8988T (cell line): ENCODE measurements around the gene EEF2K.
"Not testable (repeated sequence)": the region's sequence is repeated elsewhere in the genome, so short reads cannot be mapped to it uniquely, and the experiment has no call there.

ENCODE experiments used
- DNase-seq: peaks from one replicate; pipeline ENCODE4 v3.0.0; 2011

The EEF2K gene

GRCh38 chr16:22297871-22298733 lies 92.0 kb downstream of the EEF2K start:
- peak; percentile 36 for DNase-seq

GRCh38 chr16:22299036-22299435 lies 93.0 kb downstream of the EEF2K start:
- no peak for DNase-seq

DNA sequence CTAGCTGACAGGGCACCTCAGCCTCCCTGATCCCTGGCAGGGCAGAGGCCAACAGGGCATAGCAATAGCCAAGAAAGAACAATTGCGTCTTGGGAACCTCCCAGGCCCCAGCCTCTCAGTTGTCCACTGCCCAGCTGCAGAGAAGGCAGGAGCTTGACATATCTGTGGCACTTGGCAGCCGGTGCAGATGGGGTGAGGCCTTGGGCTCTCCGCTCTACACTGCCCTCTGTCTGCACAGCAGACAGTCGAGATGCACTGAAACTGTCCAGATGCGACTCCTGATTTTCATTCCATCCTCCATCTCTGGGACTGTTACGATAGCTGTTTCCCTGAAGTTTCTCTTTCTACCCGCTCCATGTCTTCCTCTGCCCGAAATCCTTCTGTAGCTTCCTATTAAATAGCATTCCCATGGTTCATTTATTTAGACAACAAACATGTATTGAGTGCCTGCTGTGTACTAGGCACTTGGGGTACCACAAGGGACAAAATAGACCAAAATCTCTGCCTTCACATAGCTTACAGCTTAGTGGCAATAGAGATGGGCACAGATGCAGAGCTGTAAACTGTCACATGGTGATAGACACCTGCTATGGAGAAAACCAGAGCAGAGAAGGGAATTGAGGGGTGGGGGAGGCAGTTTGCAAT lies 94.5 kb downstream of the EEF2K start:
- peak; percentile 38 for DNase-seq

DNA sequence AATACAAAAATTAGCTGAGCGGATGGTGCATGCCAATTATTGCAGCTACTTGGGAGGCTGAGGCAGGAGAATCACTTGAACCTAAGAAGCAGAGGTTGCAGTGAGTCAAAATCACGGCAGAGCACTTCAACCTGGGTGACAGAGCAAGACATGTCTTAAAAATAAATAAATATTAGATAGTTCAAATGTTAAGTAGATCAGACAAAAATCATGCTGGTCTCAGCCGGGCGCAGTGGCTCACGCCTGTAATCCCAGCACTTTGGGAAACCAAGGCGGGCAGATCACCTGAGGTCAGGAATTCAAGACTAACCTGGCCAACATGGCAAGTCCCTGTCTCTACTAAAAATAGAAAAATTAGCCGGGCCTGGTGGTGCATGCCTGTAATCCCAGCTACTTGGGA lies 95.3 kb downstream of the EEF2K start:
- not testable (repeated sequence) for DNase-seq

DNA sequence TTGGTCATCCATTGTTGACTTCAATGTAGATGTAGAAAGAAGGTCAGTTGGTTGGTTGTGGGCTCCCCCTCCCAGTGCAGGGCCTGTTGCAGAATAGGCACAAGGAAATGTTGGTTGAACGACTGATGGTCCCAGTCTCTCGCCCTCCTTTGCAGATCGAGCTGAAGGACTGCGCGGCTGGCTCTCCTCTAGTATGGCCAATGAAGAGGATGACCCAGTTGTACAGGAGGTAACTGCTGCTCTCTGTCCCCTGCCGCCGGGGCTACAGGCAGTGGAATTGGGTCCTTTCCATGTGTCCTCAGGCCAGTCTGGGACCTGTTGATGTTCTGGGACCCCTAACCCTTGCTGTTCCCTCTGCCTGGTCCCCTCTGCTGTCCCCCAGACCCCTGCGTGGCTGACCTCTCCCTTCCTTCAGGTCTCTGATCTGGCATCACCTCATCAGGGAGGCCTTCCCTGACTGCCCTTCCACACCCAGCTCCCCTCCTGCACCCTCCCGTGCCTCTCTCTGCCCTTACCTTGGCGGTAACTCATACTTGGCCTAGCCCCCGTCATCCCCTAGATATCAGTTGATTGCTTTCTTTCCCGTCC lies 96.8 kb downstream of the EEF2K start:
- no peak for DNase-seq

DNA sequence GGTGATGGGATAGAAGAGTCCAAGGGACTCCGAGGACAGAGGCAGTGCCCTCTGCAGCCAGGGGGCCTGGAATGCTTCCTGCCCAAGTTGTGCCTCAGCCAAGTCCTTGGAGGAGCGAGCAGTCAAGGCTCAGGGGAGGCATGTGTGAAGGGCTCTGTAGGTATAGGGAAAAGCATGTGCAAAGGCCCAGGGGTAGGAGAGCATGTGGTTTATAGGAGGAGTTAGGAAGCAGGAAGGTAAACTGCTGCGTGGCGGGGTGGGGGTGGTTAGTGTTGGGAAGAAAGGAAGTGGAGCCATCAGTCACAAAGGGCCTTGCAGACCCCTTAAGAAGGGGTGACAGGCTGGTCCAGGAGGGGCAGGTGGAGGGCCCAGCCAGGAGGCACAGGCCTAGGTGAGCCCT lies 98.3 kb downstream of the EEF2K start:
- DNase-seq, result no peak

- no peak for DNase-seq
Measured at GRCh38 chr16:22306788-22307187, 100.7 kb downstream of the EEF2K start.

DNA sequence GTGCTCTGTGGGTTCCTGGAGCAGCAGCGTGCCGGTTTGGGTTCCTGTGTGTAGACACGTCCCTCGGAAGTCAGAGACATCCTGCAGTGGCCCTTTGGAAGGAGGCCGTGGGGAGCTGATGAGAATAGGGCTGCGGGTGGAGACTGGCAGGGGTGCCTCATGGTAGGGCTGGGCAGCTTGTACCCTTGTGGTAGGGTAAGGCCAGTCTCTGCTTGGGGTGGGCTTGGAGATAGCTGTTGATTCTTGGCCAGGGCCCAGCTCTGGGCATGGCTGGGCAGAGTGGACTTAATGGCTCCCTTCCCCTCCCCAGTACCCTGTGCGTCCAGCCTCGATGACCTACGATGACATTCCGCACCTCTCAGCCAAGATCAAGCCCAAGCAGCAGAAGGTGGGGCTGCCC lies 101.8 kb downstream of the EEF2K start:
- DNase-seq, result no peak

DNA sequence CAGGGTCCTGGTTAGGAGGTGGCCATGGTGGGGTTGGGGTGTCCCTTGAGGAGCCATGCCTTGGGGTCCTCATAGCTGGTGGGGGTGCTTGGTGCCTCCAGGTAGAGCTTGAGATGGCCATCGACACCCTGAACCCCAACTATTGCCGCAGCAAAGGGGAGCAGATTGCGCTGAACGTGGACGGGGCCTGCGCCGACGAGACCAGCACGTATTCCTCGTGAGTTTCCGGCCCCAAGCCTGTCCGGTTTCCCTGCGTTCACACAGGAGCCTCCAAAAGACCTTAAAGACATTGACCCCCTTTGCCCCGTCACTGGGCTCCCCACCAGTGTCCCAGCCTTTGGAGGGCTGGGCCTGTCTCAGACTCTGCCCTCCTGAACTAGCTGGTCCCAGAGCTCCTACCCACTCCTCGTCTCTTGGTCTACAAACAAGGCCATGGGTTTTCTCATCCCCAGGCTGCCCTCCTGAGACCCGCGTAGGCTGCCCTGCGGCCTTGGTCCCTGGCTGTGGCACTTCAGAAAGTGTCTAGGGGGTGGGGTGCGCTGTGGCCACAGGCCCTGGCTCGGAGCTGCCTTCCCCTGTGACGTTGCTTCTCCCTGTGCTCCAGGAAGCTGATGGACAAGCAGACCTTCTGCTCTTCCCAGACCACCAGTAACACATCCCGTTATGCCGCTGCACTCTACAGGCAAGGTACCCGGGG lies 102.9 kb downstream of the EEF2K start:
- no peak for DNase-seq

DNA sequence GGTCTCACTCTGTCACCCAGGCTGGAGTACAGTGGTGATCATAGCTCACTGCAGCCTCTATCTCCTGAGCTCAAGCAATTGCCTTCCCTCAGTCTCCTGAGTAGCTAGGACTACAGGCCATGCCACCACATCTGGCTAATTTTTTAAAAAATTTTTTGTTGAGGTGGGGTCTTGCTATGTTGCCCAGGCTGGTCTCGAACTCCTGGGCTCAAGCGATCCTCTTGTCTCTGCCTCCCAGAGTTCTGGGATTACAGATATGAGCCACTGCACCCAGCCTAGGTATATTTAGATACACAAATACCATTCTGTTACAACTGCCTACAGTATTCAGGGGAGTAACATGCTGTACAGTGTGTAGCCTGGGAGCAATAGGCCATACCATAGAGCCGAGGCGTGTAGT lies 105.4 kb downstream of the EEF2K start:
- no peak for DNase-seq

GRCh38 chr16:22312897-22313781 lies 107.1 kb downstream of the EEF2K start:
- DNase-seq, result no peak

DNA sequence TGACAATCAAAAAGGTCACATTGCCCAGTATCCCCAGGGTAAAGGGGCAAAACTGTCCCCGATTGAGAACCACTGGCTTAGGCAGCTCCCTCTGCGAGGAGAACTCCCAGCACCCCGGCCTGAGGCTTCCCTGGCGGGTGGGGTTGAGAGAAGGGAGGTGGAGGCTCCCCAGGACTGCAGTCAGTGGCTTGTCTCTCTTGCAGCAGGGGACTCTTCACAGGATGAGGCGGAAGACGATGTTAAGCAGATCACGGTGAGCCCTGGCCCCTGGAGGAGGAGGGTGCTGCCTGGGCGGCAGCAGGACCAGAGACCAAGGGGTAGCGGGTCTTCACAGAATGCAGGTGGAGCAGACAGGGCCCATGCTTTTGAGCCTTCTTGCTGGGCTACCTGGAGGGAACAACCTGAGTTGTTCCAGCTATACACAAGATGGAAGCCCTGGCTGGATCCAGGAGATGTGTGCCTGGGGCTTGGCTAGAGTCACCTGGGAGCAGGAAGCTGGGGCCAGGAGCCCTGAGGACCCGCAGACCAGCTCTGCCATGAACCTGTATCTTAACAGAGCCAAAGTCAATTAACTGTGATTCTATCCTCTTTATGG lies 107.9 kb downstream of the EEF2K start:
- DNase-seq, result no peak

DNA sequence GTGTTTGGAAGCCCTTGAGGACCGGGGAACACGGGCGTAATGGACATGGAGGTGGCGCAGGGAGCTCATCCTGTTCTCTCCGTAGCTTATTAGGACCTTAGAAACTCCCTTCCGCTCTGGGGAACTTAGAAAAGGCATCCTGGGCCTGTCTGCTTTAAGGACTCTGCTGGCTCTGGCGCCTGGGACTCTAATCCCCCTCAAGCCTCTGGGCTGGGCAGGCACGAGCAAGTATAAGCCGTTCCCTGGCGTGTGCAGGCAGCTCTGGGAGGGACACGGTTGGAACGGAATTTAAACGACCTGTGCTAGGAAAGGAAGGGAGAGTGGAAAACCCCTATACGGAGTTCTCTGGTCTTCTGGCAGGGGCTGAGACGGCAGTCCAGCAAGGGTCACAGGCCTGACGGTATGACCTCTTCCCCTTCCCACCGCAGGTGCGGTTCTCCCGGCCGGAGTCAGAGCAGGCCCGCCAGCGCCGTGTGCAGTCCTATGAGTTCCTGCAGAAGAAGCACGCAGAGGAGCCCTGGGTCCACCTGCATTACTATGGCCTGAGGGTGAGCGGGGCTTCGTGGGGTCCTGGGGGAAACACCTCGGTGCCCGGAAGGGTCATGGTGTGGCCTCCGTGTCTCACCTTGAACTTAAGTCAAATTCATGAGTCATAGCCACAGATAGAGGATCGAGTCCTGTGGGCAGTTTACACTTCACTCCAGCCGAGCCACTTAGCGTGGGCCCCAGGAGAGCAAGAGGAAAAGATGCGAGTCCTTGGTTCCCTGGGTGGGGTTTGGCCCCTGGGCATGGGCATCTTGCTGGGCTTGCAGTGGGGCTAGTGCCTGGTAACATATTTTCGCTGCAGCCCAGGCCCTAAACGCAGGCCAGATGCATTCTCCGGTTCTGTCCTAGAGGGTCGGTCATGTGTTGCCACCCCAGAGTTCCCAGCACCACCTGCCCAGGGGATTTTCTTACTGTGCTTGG lies 108.9 kb downstream of the EEF2K start:
- no peak for DNase-seq

- DNase-seq, result no peak
Measured at GRCh38 chr16:22315979-22316378, 109.9 kb downstream of the EEF2K start.

DNA sequence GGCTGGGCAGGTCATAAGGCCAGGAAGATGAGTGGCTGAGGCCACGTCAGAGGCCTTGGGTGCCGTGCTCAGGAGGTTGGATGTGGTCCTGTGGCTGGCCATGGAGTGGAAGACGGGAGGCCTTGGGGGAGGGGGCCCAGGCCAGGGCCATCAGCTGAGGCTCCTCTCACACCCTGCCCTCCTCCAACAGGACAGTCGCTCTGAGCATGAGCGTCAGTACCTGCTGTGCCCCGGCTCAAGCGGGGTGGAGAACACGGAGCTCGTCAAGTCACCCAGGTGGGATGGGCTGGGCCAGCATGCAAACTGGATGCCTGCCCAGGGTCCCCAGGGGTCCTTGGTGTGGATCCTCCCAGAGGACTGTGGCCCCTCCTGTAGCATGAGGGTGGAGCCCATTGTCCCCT lies 110.3 kb downstream of the EEF2K start:
- DNase-seq, result no peak

DNA sequence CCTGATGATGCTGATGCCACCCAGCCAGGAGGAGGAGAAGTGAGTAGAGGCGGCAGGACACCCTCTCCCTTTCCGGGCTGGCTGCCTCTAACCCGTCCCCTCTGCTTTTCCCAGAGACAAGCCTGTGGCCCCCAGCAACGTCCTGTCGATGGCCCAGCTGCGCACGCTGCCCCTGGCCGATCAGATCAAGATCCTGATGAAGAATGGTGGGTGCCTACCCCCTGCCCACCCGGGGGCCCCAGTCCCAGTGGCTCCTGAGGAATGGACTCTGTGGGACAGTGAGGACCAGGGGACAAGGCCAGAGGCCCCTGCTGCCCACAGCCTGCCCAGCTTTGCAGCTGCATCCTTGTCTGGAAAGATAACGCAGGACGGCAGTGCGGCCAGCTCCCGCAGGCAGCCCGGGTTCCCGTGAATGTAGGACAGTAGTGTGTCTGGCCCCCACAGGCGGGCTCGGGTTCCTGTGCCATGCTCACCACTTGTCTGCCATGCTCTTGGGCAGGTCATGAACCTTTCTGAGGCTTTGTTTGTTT lies 111.0 kb downstream of the EEF2K start:
- no peak for DNase-seq

DNA sequence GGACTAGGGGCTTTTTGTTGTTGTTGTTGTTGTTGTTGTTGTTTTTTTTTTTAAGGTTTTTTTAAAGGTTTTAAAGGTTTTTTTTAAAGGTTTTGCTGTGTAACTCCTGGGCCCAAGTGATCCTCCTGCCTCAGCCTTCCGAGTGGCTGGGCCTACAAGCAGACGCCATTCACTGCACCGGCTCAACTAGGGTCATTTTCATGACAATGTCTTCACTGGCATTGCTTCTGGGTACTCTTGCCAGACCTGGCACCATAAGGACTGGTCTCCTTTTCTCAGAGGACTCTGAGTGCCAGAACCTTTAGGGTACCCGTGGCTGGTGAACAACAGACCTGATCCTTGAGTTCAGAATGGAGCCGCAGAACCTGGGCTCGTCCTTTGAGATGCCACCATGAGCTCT lies 111.5 kb downstream of the EEF2K start:
- no peak for DNase-seq

GRCh38 chr16:22318690-22319358 lies 112.7 kb downstream of the EEF2K start:
- no peak for DNase-seq

- no peak for DNase-seq
Measured at GRCh38 chr16:22320572-22321339, 114.7 kb downstream of the EEF2K start.
